Stimulated activated CD4-positive, alpha-beta T cell treated with anti-CD3 and anti-CD28 coated beads, Interleukin-2, amount 100 ng/mL, for 4 hours (primary cell): Measurements from ENCODE around the gene L3MBTL2.

ENCODE experiments used
- DNase-seq: peaks from one replicate; pipeline ENCODE4 v3.0.0-alpha.2; 2020; ENCODE audit warnings: low read depth

Gene L3MBTL2

DNA sequence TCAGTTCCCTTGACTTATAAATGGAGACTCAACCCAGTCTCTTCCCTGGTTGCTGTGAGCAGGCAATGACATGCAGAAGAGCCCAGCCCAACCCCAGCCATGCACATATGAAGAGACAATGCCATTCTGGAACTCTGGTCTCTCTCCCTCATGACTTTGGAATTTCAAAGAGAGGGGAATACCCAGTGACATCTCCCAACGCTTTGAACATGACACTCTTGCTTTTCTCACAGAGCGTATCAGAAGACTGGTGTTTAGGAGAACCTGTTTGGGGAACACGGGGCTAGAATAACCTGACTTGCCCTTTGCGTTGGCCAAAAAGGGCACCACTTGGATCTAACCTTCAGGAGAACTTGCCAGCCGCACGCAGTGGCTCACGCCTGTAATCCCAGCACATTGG is 68.0 kb downstream of the L3MBTL2 start:
- DNase-seq: no peak

DNA sequence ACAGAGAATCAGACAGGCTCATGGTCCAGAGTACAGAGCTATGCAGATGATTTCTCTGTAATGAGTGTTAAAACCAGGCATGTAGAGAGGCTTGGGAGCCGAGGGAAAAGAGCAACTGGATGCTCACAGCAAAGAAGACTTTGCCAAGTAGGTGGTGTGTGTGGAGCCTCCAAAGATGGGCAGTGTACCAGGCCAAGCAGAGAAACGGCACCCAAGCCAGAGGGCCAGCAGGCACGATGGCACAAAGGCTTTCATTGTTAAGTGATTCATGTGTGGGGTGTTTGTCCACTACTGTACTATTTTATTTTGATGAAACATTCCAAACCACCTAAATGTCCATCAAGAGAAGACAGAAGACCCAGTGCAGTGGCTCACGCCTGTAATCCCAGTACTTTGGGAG is 69.7 kb downstream of the L3MBTL2 start:
- no peak for DNase-seq

DNA sequence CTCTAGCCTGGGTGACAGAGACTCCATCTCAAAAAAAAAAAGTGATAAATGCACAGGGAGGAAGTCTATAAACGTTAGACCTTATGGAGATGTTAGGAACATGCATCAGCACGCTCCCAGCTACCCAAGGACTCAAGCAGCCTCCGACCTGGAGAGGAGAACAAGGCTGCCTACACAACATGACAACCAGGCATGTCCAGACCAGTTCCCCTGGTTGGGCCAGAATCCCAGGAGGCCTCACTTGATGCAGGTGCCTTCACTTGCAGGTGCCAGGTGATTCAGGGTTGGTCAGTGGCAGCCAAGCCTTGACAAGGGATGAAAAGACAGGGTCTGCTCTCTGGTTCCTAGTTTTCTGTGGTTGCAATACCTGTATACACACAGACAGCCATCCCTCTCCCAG is 75.0 kb downstream of the L3MBTL2 start:
- DNase-seq: no peak

DNA sequence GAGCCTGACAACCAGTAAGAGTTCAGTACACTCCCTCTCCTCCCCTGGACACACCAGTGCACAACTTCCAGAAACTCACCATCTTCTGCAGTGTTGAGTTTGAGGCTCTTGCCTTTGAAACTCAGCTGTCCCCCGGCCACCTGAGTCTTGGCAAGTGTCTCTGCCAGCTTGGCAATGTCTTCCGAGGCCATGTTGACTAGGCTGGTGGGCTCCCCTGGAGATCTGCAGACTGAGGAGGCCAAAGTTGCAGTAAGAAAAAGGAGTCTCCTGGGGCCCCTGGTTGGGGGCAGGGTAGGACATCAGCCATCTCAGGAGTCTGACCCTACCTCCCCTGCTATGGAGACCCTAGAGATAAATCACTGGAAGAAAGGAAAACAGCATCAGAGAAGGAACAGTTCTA is 75.7 kb downstream of the L3MBTL2 start:
- no peak for DNase-seq
